T-helper 1 cell (primary cell): ENCODE data around the gene SLX9.

ENCODE experiments used
- DNase-seq, 5 donors: peaks; one replicate each; pipeline ENCODE4 v3.0.0-alpha.2; 2012 to 2020

Gene SLX9

DNA sequence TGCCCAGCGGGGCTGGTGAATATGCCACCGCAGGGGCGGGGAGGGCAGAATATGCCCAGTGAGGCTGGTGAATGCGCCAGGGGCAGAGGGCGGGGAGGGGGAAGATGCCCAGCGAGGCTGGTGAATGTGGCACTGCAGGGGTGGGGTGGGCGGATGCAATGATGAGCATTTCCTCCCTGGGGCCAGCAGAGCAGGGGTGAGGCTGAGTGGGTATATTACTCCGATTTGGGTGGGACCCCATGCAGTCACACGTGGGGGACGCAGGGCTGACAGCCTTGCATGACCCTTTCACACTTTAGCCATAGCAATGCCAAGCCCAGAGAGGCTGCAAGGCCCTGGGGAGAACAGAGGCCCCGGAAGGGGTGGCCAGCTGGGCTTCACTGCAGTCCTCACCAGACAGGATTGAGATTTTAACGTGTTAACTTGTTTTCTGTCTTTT, 9.3 kb upstream of the SLX9 start:
- DNase-seq: peak; percentile 40 to 77 (median 47)

DNA sequence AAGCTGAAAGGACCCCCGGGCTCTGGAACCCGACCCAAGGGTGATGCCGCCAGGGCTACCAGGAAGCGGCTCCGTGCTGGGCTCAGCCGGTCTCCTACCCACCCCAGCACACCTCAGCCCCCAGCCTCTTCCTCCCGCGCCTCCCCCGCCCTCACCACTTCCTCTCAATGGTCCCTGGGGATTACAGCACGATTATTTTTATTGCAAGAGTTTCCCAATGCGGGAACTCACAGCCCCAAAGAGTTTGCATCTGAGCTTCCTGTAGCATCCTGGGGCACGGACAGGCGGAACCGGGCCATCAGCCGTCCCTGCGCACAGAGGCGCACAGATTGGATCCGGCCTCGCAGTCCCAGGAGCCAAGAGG, 8.7 kb upstream of the SLX9 start:
- DNase-seq: no peak

DNA sequence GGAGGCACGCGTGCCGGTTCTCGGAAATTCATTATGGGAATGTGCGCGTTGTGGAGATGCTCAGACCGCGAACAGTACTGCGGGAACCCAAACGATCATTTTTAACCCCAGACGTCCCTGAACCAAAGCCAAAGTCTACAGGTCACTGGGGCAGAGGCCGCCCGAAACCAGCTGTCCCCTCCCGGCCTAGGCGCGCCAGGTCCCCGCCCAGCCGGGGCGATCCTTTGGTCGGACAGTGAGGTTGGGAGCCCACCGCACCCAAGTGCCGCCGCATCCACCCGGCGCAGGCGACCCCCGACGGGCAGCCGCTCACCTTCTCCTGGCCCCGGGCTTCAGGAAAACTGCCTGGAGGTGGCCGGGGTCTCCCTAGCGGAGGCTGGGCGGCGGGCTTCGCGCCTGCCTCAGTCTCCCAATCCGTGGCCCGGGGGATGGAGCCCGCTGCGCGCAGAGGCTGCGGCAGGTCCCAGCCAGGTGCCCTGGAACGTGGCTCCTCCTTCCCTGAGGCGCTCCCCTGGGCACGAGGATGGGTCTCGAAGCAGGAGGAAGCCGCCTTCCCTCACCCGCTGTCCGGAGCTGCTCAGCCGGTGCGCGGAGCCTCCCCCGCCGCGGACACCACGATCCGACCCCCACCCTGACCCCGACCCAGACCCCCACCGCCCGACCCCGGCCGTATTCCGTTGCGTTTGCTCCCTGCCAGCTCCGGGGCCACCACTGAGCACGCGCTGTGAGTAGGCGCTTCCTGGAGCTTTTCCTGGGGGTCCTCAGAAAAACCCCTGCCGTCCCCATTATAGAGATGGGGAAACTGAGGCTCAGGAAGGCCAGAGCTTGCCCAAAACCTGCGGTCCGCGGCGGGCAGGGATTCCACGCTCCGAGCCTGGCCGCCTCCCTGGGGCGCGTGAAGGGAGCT, 8.1 kb upstream of the SLX9 start:
- DNase-seq: no peak

DNA sequence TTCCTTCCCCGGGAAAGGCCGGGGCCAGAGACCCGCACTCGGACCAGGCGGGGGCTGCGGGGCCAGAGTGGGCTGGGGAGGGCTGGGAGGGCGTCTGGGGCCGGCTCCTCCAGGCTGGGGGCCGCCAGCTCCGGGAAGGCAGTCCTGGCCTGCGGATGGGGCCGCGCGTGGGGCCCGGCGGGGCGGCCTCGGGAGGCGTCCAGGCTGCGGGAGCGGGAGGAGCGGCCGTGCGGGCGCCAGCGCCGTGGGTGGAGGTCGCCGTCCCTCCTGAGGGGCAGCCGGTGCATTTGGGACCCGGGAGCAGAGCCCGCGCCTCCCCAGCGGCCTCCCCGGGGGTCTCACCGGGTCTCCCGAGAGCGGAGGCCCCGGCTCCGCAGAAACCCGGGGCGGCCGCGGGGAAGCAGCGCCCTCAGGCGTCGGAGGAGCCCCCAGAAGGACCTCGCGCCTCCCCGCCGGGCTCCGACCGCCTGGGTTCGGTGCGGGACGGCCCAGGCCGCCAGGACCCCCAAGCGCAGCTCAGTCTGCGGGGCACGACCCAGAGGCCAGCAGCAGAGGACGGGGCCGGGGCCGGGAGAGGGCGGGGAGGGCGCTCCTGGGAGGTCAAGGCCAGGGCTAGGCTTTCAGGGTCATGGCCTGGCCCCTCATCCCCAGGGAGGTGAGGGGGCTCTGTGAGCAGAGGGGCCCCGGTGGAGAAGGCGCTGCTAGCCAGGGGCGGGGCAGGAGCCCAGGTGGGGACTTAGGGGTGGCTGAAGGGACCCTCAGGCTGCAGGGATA, 7.2 kb upstream of the SLX9 start:
- DNase-seq: peak; percentile 38 to 71 (median 53)

DNA sequence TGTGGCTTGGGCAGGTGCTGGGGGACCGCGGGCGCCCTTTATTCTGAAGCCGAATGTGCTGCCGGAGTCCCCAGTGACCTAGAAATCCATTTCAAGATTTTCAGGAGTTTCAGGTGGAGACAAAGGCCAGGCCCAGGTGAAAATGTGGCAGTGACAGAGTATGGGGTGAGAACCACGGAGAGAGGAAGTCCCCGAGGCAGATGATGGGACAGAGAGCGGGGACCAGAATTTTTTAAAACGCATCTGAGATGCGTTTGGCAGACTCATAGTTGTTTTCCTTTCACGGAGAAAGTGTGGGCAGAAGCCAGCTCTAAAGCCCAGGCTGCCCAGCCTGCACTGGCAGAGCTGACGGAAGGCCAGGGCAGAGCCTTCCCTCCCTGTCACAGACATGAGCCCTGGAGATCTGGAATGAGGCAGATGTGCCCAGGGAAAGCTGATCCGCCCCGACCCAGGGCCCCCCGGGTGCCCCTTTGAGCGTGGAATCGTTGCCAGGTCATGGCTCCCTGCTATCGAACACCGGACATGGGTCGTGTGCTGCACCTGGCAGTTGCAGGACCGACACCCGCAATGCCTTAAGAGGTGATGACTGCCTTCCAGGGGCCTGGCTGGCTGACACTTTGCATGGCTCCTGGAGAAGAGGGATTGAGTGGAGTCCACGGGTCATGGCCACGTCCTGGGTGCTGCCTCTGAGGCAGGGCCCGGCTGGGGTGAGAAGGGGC, 6.5 kb upstream of the SLX9 start:
- DNase-seq: no peak

DNA sequence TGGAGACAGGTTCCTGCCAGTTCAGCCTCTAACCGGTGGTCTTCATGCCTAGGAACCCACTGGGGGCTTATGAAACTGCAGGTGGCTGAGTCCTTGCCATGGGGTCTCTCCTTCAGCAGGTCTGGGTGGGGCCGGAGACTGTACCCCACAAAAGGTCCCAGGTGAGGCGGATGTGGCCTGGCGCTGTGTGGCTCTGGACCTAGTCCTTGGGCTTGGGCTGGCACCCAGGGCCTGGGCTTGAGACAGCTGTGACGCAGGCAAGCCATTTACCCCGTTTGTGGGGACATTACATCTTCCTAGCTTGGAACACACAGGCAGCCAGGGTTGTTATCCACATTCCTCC, 5.9 kb upstream of the SLX9 start:
- no peak for DNase-seq

DNA sequence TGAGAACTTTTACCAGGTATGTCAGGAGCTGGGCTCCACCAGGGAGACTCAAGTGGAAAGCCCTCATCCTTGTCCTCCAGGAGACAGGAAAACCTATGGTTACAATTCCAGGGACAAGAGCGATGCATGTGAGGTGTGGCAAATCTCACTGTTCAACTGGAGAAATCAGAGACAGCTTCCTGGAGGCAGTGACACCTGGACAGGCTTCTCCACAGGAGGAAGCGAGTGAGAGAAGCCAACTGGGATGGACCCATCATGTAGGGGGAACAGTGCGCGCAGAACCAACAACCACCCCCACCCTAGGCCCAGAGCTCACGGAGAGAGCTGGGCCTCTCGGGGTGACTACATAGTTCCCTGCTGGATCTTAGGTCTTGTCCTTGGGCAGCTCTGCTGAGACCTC, 5.6 kb upstream of the SLX9 start:
- DNase-seq: no peak

DNA sequence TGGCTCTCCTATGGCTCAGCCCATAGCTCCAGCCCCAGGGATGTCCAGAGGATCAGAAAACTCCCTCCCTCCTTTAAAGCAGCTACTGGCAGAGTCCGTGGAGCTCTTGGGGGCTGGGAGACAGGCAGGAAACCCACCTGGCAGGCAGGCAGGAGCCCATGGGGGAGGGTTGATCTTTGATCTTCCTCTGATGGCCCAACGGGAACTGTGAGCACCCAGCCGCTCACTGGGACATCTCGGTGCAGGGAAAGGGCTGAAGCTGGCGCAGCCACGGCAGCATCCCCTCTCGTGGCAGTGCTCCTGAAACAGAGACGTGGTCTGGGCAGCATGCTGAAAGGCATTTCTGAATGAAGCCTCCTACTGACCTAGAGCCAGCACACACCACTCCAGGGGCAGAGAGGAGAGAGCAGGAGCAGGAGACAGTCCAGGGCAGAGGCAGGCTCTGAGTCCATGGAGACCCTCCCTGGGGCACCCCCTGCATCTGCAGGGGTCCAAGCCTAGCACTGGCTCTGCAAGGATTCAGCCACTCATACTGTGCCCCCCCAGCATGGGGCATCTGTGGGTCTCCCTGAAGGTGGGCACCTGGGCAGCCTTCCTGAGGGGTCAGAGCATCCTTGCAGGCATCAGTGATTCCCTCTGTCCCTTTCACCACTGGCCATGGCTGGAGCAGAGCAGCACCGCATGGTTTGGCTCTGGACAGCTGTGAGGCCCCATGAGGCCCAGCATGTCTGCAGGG, 4.9 kb upstream of the SLX9 start:
- DNase-seq: no peak

DNA sequence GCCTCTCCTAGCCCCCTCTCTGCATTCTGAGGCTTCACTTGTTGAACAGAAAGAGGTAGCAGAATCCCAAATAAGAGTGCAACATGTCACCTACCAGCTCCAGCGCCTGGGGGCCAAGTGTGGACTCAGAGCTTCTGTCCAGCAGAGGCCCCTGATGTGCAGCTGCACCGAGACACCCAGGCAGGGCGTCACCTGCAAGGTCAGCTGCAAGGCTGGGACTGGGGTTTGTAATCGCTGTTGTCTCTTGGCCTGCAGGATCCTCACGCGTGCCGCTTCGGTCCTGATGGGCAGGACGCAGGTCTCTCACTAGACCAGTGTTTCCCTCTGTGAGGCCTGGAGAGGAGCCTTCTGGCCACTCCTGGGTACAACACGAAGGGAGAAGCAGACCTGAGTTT, 4.3 kb upstream of the SLX9 start:
- no peak for DNase-seq

DNA sequence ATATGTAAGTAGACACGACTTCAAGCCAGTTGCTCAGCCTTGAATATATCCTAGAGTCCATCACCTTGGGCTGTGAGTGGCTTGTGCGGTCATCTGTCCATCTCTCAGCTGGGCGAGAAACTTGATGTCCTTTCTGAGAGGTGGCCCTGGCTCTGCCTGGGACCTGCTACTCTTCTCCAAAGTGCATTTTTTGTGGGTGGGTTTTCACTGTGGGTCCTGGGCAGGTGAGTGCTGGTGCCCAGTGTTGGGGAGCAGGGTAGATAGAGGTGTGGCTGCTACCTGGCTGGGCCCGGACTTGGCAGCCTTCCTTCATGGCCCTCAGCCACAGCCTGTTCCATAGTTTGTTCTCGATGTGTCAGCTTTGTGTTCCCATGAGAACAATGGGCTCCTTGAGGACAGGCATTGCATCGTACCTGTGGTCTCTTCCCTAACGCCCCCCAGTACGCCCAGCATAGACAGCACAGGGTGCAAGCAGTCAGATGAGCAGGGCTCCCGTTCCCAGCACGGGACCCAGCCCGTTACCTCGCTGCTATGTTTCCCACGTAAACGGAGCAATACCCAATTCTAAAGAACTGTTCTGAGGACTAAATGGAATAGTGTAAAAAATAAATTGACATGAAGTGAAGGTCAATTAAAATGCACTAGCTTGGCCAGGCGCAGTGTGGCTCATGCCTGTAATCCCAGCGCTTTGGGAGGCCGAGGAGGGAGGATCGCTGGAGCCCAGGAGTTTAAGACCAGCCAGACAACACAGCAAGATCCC, 877 bp upstream of the SLX9 start:
- DNase-seq: no peak

DNA sequence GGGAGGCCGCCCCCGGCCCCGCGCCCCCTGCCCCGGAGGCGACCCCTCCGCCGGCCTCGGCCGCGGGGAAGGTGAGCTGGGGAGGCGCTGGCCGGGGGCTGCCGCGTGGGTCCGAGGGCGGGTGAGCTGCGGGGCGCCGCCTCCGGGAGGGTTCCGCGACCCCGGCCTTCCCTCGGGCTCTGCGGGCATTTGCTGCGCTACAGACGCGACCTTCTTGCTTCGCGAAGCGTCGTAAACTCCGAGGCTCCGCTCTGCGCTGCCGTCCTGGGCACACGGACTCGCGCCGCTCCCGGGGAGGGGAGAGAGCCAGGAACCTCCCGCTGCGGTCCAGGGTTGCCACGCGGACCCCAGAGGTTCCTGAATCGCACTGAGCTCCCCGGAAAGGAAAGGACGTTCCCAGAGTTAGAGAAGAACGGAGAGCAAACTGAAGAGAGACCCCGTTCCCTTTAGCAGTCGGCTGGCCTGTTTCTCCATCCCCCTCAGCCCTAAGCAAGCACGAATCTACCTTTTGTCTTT, 345 bp downstream of the SLX9 start:
- DNase-seq: no peak

DNA sequence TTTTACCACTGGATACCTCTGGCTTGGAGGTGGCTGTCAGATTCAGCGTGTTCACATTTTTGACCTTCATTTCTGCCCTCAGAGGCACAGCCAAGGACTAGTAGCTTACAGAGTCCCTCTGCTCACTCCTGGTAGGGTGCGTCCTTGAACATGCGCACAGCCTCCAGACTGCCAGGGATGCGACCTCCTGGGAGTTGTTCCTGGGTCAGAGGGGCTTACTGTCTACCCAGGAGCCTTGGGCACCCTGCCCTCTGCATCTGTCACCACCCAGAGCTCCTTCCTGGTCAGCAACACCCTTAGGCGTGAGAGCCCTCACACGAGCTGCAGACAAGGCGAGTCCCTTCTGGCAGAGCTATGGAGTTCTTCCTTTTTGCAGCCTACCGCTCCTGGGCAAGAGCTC, 1.7 kb downstream of the SLX9 start:
- no peak for DNase-seq

DNA sequence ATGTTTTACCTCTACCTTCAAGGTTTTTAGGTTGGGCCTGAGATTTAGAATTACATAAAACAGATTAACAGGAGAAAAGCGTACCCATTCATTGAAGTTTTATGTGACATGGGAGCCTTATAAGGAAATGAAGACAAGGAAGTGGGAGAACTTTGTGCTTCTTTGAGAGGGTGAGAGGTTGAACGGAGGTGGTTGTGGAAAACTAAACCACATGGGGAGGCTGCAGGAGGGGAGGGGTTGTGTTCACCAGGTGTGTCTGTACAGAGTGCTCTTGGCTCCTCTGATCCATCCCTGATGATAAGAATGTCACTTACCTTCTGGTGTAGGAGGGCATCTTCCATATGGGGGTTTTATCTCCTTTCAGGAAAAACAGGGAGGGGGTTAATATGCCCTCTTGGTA, 2.7 kb downstream of the SLX9 start:
- DNase-seq: no peak

DNA sequence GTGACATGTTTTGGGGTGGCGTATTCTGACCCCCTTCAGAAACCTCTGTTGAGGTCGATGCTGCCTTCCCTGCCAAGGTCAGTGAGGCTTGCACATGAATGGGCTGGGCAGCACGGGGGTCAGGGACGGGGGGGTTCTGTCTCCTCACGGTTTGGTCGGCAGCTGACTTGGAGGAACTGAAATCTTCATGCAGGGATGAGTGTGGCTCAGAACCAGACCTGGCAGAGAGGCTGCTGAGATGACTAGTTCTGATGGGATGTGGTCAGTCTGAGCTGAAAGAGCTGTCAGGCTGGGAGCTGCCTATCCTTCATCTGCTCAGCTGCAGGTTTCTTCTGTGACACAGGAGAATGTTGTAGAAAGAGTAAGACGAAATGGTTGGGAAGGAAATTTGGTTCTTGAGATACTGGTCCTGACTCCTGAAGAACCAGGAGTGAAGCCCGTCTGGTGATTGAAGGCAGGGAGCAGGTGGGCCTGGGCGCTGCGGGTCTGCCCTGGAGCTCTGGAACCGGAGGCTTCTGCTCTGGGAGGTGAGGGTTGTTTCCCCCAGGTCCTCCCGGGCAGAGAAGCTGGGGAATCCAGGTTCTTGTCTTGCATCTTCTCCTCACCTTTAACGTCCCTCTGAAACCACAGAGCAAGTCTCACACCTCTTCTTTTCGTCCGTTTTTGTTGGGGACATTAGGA, 3.3 kb downstream of the SLX9 start:
- DNase-seq: no peak

DNA sequence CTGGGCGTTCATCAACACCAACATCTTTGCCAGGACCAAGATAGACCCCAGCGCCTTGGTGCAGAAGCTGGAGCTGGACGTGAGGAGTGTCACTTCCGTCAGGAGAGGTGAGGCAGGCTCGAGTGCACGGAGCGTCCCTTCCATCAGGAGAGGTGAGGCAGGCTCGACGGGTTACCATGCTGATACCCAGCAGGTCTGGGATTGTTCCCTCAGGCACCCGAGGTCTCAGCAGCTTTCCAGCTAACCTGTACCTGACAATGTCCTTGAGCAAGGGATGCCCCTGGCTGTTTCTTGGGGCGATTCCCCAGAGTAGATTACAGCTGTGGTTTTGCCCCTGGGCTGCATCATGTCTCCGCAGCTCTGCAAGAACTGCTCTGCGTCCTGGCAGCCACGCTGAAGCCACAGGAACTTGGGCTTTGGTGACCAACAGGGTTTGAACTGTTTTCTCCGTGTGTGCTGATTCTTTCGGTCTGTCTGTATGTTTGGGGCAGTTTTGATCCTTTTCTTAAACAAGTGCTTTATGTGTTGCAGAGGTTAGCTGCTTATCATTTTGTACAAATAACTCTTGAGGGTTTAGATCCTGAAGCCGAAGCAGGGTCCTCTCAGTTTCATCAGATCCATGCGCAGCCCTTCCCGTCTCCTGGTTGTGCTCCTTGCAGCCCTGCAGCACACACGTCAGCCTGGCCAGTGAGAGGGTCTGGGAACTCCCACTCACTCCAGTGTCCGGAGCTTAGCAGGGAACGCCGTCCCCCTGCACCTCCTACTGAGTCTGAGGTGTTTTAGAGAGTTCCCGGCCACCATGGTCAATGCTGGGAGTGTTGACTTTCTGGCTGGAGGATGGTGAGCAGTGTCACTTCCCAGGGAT, 4.1 kb downstream of the SLX9 start:
- DNase-seq: no peak

DNA sequence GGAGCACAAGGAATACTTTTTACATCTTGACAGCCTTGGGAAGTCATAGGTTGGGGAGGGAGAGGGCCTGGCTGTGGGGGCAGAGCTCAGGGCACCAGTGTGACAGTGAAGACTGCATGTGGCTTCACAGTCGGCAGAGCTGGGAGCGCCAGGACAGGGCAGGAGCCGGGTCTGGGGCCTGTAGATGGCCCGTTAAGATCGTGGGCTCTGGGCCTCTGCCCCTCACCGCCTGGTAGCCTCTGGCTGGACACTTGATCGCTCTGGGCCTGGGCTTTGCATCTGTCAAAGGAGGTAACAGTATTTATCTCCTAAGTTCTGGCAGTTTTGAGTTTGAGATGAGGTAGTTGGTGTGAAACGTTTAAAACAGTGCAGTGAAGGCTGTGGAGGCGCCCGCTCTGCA, 4.8 kb downstream of the SLX9 start:
- no peak for DNase-seq

DNA sequence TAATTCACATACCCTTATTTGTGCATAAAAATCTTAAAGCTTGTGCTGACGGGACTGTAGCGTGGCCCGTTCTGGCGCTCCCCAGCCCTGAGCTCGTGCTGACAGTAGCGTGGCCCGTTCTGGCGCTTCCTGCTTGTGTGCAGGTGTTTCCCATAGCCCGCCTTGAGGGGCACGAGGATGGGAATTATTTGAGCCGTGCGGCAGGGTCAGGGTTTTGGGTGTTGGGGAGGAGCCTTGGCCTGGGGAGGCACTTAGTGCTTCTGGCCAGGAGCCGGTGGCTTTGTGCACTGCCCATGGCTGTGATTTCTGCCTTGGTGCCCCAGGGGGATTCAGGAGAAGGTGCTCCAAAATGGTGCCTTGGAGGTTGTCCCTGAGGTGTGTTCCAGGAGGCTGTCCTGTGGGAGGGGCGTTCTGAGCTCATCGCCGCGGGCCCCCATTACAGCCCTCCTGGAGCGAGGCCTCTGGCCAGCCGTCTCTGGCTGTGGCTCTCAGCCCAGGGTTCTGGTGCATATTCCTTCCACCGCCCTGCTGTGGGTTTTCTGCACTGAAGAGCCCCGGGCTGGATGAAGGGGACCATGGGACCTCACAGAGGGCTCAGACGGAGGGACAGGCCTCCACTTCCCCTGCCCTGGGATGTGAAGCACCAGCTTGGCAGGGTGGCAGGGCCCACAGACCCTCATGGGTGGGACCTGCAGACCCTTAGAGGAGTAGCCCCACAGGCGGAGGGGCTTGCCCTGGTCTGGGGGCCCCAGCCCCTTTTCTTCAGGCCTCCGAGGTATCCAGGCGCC, 6.6 kb downstream of the SLX9 start:
- DNase-seq: no peak

DNA sequence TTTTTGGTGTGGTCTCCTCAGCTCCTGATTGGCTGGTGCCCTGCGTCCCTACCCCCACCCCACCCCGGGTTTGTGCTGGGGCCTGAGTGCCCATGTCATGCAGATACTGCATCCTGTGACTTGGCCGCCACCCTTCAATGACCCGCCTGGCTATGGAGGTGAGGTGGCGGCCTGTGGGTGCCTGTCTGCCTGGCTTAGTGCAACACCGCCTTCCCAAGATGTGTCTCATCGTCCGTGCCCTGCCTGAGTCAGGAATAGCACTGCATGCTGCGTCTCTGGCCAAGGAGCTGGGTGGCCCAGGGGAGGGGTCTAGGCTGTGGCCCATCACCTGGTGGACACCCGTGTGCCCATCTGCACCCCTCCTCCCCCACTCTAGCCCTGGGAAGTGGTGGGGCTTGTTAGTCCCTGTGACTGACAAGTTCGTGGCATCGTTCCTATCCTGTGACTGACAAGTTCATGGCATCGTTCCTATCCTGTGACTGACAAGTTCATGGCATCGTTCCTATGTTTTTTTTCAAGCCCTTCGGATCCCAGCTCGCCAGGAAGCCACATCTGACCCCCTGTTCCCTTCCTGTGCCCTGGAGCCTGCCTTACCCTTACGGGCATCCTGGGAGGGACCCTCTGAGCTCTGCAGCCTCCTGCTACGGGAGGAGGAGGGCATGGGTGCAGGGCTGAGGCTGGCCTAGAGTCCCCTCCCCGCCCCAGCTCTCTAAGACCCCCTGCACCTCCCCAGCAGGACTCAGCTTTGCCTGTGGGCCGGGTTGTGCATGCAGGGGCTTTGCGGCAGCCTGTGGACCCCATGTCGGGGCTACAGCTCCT, 7.5 kb downstream of the SLX9 start:
- DNase-seq: no peak

DNA sequence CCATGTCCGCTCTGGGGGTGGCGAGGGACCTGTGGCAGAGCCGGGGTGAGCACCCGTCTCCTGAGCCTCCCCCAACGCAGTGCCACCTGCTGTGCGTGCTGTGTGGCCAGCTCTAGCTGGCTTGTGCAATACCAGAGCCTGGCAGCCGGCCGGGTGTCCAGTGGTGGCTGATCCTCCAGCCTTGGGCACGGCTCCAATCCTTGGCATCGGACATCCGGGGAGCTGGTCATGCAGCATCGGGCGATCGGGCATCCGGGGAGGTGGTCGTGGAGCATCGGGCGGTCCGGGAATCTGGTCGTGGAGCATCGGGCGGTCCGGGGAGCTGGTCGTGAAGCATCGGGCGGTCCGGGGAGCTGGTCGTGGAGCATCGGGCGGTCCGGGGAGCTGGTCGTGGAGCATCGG, 8.1 kb downstream of the SLX9 start:
- DNase-seq: no peak
